Astrocyte (in vitro differentiated cells and primary cell): ENCODE results near the gene PTGER4. TPM values are rescaled to one million over a fixed set of nuclear protein-coding genes. Genes with fewer than 3 reads are reported as not detected.

Source experiments
- DNase-seq: peaks from one replicate; pipeline ENCODE4 v3.0.0-alpha.2; 2010; ENCODE audit warnings: low read depth
- FAIRE-seq: peaks from 2 replicates; lab custom pipeline; 2011; peaks lifted over from hg19 to GRCh38; lab: Jason Lieb, UNC
- H2AFZ ChIP-seq: 2 replicates; pipeline ENCODE4 v1.6.0; 2012; ENCODE audit warnings: low read depth, low read length, inconsistent platforms
- H3K27ac ChIP-seq: 2 replicates; pipeline ENCODE4 v1.5.1; 2011; ENCODE audit warnings: low read depth, low read length, inconsistent platforms
- H3K27me3 ChIP-seq: 2 replicates; pipeline ENCODE4 v1.6.0; 2011; ENCODE audit warnings: low read length, inconsistent platforms; ENCODE audit not compliant: insufficient read depth
- H3K36me3 ChIP-seq: 2 replicates; pipeline ENCODE4 v1.5.1; 2011; ENCODE audit warnings: low read length, inconsistent platforms; ENCODE audit not compliant: insufficient read depth
- H3K4me1 ChIP-seq: 2 replicates; pipeline ENCODE4 v1.5.1; 2011; ENCODE audit warnings: low read length, inconsistent platforms; ENCODE audit not compliant: insufficient read depth
- H3K4me2 ChIP-seq: 2 replicates; pipeline ENCODE4 v1.6.0; 2012; ENCODE audit warnings: low read length, inconsistent platforms
- H3K4me3 ChIP-seq: 2 replicates; pipeline ENCODE4 v1.5.1; 2011; ENCODE audit warnings: low read depth, mild to moderate bottlenecking, low read length, inconsistent platforms; ENCODE audit not compliant: insufficient read depth
- H3K79me2 ChIP-seq: 2 replicates; pipeline ENCODE4 v1.6.0; 2012; ENCODE audit warnings: mild to moderate bottlenecking, low read length, inconsistent platforms; ENCODE audit not compliant: insufficient read depth
- H3K9ac ChIP-seq: 2 replicates; pipeline ENCODE4 v1.6.0; 2012; ENCODE audit warnings: mild to moderate bottlenecking, low read length, inconsistent platforms
- H3K9me3 ChIP-seq: 2 replicates; pipeline ENCODE4 v1.5.1; 2012; ENCODE audit warnings: low read depth, mild to moderate bottlenecking, low read length, inconsistent platforms; ENCODE audit not compliant: insufficient read depth
- H4K20me1 ChIP-seq: 2 replicates; pipeline ENCODE4 v1.6.0; 2012; ENCODE audit warnings: low read length, inconsistent platforms; ENCODE audit not compliant: insufficient read depth
- H3K27ac Mint-ChIP-seq: one replicate; pipeline ENCODE4 v1.8.0; 2021; ENCODE audit warnings: mild to moderate bottlenecking, mixed read lengths; ENCODE audit not compliant: unreplicated experiment
- H3K27me3 Mint-ChIP-seq: one replicate; pipeline ENCODE4 v1.8.0; 2021; ENCODE audit warnings: low read depth, mixed read lengths; ENCODE audit not compliant: unreplicated experiment
- H3K36me3 Mint-ChIP-seq: one replicate; pipeline ENCODE4 v1.8.0; 2021; ENCODE audit warnings: low read depth, mixed read lengths; ENCODE audit not compliant: unreplicated experiment
- H3K4me1 Mint-ChIP-seq: one replicate; pipeline ENCODE4 v1.8.0; 2021; ENCODE audit warnings: low read depth, mixed read lengths; ENCODE audit not compliant: unreplicated experiment
- H3K4me3 Mint-ChIP-seq: one replicate; pipeline ENCODE4 v1.8.0; 2021; ENCODE audit warnings: mild to moderate bottlenecking, moderate library complexity, mixed read lengths; ENCODE audit not compliant: unreplicated experiment
- H3K9me3 Mint-ChIP-seq: one replicate; pipeline ENCODE4 v1.8.0; 2021; ENCODE audit warnings: mild to moderate bottlenecking, mixed read lengths; ENCODE audit not compliant: unreplicated experiment
- EZH2 ChIP-seq: IDR thresholded peaks from 2 replicates; pipeline ENCODE4 v1.6.1; 2012; ENCODE audit warnings: mild to moderate bottlenecking, low read length, inconsistent platforms; ENCODE audit not compliant: insufficient read depth
- total RNA-seq: library from RNA; stranded (reverse); gene quantifications from 2 replicates; pipeline ENCODE4 v1.2.1, GENCODE V29; 2021
- TF ChIP-seq, protein P1 (sequence below): IDR thresholded peaks from 2 replicates; pipeline ENCODE4 v1.5.1; 2011; ENCODE audit warnings: low read depth, mild to moderate bottlenecking, inconsistent platforms, low read length, moderate library complexity; ENCODE audit not compliant: insufficient read depth

Gene PTGER4
- total RNA-seq, 1 donor from 2014 or later = 8.6 TPM

DNA sequence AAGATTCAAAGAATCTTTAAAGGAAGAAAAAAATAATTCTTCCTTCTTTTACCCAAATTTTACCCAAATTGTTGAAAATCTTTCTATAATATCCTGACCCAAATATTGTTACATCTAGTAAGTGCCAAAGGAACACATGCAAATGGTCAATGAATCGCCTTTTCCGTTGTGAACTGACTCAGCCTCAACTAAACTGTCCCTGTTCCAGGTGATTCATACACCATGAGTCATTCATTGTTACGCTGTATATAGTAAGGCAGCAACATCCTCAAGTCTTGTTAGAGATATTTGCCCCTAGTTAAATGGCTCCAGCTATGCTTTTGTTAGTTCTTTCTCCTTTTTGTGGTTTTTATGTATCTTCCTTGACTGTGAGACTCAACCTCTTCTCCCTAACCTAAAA lies 9.7 kb downstream of the PTGER4 start:
- H3K36me3 Mint-ChIP-seq = no peaks in the 10 kb centered on the region

DNA sequence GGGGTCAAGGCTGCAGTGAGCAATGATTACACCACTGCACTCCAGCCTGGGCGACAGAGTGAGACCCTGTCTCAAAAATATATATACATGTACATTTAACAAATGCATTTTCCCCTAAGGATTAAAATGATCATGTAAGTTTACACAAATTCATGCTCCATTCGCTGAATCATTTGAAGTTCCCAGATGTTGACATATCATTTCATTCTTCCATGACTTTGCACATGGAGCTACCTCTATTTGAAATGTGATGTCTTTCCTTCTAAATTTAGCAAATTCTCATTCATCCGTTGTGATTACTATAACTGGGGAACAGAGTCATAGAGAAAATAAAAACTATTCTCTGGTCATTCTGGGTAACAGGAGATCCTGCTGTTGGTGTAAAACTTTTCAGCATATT lies 10.6 kb downstream of the PTGER4 start:
- no peak overlapping the region for H3K4me3 Mint-ChIP-seq

More for the DNA sequence above, 9.7 kb downstream of the PTGER4 start:
- Histone ChIP-seq H3K79me2 (peaks cover 15% of the 10 kb centered on the region), H4K20me1 (no peaks in the 10 kb centered on the region), H2AFZ (no peak overlapping the region), H3K27me3 (no peaks in the 10 kb centered on the region), H3K4me2 (no peak overlapping the region), H3K9me3 (no peaks in the 10 kb centered on the region), H3K4me1 (peaks cover 20% of the 10 kb centered on the region), H3K4me3 (no peak overlapping the region), H3K27ac (peak overlapping the region; percentile 35), H3K36me3 (no peaks in the 10 kb centered on the region), H3K9ac (peak overlapping the region; percentile 65)
- H3K4me3 Mint-ChIP-seq = no peak overlapping the region
- no peak overlapping the region for H3K27ac Mint-ChIP-seq
- DNase-seq (peak; percentile 94), FAIRE-seq (peak; percentile 99)
- TF ChIP-seq, protein P1, sequence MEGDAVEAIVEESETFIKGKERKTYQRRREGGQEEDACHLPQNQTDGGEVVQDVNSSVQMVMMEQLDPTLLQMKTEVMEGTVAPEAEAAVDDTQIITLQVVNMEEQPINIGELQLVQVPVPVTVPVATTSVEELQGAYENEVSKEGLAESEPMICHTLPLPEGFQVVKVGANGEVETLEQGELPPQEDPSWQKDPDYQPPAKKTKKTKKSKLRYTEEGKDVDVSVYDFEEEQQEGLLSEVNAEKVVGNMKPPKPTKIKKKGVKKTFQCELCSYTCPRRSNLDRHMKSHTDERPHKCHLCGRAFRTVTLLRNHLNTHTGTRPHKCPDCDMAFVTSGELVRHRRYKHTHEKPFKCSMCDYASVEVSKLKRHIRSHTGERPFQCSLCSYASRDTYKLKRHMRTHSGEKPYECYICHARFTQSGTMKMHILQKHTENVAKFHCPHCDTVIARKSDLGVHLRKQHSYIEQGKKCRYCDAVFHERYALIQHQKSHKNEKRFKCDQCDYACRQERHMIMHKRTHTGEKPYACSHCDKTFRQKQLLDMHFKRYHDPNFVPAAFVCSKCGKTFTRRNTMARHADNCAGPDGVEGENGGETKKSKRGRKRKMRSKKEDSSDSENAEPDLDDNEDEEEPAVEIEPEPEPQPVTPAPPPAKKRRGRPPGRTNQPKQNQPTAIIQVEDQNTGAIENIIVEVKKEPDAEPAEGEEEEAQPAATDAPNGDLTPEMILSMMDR = no peak
- no peak for TF ChIP-seq EZH2
- H3K9me3 Mint-ChIP-seq = no peaks in the 10 kb centered on the region
- no peaks in the 10 kb centered on the region for H3K27me3 Mint-ChIP-seq
- peaks cover 7% of the 10 kb centered on the region for H3K4me1 Mint-ChIP-seq

DNA sequence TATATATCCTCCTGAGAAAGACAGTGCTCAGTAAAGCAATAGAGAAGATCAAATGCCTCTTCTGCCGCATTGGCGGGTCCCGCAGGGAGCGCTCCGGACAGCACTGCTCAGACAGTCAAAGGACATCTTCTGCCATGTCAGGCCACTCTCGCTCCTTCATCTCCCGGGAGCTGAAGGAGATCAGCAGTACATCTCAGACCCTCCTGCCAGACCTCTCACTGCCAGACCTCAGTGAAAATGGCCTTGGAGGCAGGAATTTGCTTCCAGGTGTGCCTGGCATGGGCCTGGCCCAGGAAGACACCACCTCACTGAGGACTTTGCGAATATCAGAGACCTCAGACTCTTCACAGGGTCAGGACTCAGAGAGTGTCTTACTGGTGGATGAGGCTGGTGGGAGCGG lies 12.2 kb downstream of the PTGER4 start:
- Histone ChIP-seq H3K36me3 (no peaks in the 10 kb centered on the region), H3K27me3 (no peaks in the 10 kb centered on the region), H3K9ac (no peak overlapping the region), H3K4me1 (peaks cover 20% of the 10 kb centered on the region), H3K4me2 (no peak overlapping the region), H3K79me2 (peaks cover 7% of the 10 kb centered on the region), H3K4me3 (no peak overlapping the region), H3K27ac (no peak overlapping the region), H4K20me1 (no peaks in the 10 kb centered on the region), H3K9me3 (no peaks in the 10 kb centered on the region), H2AFZ (no peak overlapping the region)
- Mint-ChIP-seq H3K27me3 (no peaks in the 10 kb centered on the region), H3K9me3 (no peaks in the 10 kb centered on the region), H3K4me3 (no peak overlapping the region), H3K36me3 (no peaks in the 10 kb centered on the region), H3K27ac (no peak overlapping the region), H3K4me1 (peaks cover 7% of the 10 kb centered on the region)
- TF ChIP-seq, protein P1 = no peak
- TF ChIP-seq EZH2 = no peak
- no peak for DNase-seq
- FAIRE-seq = no peak

More for the DNA sequence above, 10.6 kb downstream of the PTGER4 start:
- no peak for DNase-seq
- H3K4me1 ChIP-seq = peaks cover 20% of the 10 kb centered on the region
- Mint-ChIP-seq H3K27me3 (no peaks in the 10 kb centered on the region), H3K4me1 (peaks cover 7% of the 10 kb centered on the region), H3K27ac (no peak overlapping the region), H3K36me3 (no peaks in the 10 kb centered on the region), H3K9me3 (no peaks in the 10 kb centered on the region)
- peaks cover 15% of the 10 kb centered on the region for H3K79me2 ChIP-seq
- no peak overlapping the region for H3K4me3 ChIP-seq
- no peaks in the 10 kb centered on the region for H4K20me1 ChIP-seq
- peak overlapping the region; percentile 35 for H3K27ac ChIP-seq
- H3K27me3 ChIP-seq = no peaks in the 10 kb centered on the region
- no peak overlapping the region for H3K4me2 ChIP-seq
- no peak overlapping the region for H3K9ac ChIP-seq
- FAIRE-seq = no peak
- no peaks in the 10 kb centered on the region for H3K9me3 ChIP-seq
- H2AFZ ChIP-seq = no peak overlapping the region
- H3K36me3 ChIP-seq = no peaks in the 10 kb centered on the region
- no peak for TF ChIP-seq EZH2
- TF ChIP-seq, protein P1 = no peak
